Osteoblast (primary cell): Measurements from ENCODE around the gene TAS2R1. TPM values are rescaled to one million over a fixed set of nuclear protein-coding genes. Genes with fewer than 3 reads are reported as not detected.

Source experiments
- DNase-seq: peaks from one replicate; pipeline ENCODE4 v3.0.0; 2011; ENCODE audit warnings: low spot score, mixed read lengths; ENCODE audit not compliant: insufficient read length; ENCODE audit errors: missing footprints
- H2AFZ ChIP-seq: 2 replicates; pipeline ENCODE4 v1.6.0; 2011; ENCODE audit warnings: mild to moderate bottlenecking, low read length
- H3K27ac ChIP-seq: 2 replicates; pipeline ENCODE4 v1.5.1; 2011; ENCODE audit warnings: mild to moderate bottlenecking, low read depth, low read length, moderate library complexity
- H3K27me3 ChIP-seq: 2 replicates; pipeline ENCODE4 v1.6.0; 2012; ENCODE audit warnings: mild to moderate bottlenecking, control low read depth, inconsistent platforms, low read length, moderate library complexity; ENCODE audit not compliant: insufficient read depth
- H3K36me3 ChIP-seq: 2 replicates; pipeline ENCODE4 v1.5.1; 2011; ENCODE audit warnings: mild to moderate bottlenecking, low read length, control low read depth, moderate library complexity; ENCODE audit not compliant: insufficient read depth
- H3K4me1 ChIP-seq: 2 replicates; pipeline ENCODE4 v1.5.1; 2011; ENCODE audit warnings: mild to moderate bottlenecking, low read length, control low read depth, moderate library complexity; ENCODE audit not compliant: insufficient read depth
- H3K4me2 ChIP-seq: 2 replicates; pipeline ENCODE4 v1.6.0; 2011; ENCODE audit warnings: mild to moderate bottlenecking, low read length; ENCODE audit not compliant: insufficient read depth
- H3K4me3 ChIP-seq: fragments of 200-600 bp; sonication (generic); 3 replicates; pipeline ENCODE4 v1.5.1; 2012; ENCODE audit warnings: mild to moderate bottlenecking, low read length, inconsistent platforms; ENCODE audit not compliant: insufficient read depth
- H3K79me2 ChIP-seq: 2 replicates; pipeline ENCODE4 v1.6.0; 2012; ENCODE audit warnings: mild to moderate bottlenecking, low read length, control low read depth, inconsistent platforms; ENCODE audit not compliant: insufficient read depth
- H3K9me3 ChIP-seq: 2 replicates; pipeline ENCODE4 v1.5.1; 2011; ENCODE audit warnings: low read depth, low read length, control low read depth
- H4K20me1 ChIP-seq: 2 replicates; pipeline ENCODE4 v1.6.0; 2012; ENCODE audit warnings: mild to moderate bottlenecking, low read length, control low read depth; ENCODE audit not compliant: insufficient read depth
- total RNA-seq: library from RNA; depleted of rRNA; stranded (reverse); fragments of >200 nt; gene quantifications from 2 replicates; pipeline ENCODE4 v1.2.3, GENCODE V29; 2012
- TF ChIP-seq, protein P1 (sequence below): IDR thresholded peaks from 2 replicates; pipeline ENCODE4 v1.5.1; 2011; ENCODE audit warnings: mild to moderate bottlenecking, low read depth, low read length, moderate library complexity; ENCODE audit errors: extremely low read depth

TAS2R1 gene
- total RNA-seq, 1 donor: not detected

DNA sequence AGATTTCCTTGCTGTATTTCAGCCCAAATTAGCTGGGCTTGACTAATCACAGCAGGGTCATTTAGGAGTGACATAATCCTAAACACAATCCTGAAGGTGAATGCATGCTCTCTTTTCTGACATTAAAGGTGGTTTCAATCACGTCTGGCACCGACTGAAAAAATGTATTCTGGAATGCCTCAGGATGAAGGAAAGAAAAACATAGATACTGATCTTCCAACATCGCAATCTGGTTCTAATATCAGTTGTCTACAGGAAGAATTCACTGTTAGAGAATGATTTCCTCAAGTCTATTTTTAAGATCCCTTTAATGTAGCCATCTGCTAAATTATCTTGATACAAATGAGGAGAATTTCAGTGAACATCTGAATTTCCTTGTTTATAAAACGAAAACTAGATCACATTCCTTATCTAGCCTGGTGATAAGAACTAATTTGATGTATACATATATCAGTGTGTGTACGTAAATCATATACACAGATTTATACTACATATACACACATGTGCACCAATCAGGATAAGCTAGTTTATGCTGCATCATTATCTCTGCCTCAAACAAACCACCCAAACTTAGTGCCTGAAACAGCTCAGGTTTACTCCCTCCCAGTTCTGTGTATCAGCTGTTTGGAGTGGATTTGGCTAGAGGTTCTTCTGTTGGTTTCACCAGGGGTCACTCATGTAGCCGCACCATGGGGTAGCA lies 31.3 kb upstream of the TAS2R1 start:
- TF ChIP-seq, protein P1, sequence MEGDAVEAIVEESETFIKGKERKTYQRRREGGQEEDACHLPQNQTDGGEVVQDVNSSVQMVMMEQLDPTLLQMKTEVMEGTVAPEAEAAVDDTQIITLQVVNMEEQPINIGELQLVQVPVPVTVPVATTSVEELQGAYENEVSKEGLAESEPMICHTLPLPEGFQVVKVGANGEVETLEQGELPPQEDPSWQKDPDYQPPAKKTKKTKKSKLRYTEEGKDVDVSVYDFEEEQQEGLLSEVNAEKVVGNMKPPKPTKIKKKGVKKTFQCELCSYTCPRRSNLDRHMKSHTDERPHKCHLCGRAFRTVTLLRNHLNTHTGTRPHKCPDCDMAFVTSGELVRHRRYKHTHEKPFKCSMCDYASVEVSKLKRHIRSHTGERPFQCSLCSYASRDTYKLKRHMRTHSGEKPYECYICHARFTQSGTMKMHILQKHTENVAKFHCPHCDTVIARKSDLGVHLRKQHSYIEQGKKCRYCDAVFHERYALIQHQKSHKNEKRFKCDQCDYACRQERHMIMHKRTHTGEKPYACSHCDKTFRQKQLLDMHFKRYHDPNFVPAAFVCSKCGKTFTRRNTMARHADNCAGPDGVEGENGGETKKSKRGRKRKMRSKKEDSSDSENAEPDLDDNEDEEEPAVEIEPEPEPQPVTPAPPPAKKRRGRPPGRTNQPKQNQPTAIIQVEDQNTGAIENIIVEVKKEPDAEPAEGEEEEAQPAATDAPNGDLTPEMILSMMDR: no peak
- Histone ChIP-seq H3K9me3 (no peaks in the 10 kb centered on the region), H3K27ac (no peak overlapping the region), H3K4me1 (no peaks in the 10 kb centered on the region), H2AFZ (no peak overlapping the region), H3K79me2 (no peaks in the 10 kb centered on the region), H4K20me1 (no peaks in the 10 kb centered on the region), H3K36me3 (no peaks in the 10 kb centered on the region), H3K4me2 (no peak overlapping the region), H3K27me3 (peaks cover 16% of the 10 kb centered on the region), H3K4me3 (no peak overlapping the region)
- DNase-seq: no peak

DNA sequence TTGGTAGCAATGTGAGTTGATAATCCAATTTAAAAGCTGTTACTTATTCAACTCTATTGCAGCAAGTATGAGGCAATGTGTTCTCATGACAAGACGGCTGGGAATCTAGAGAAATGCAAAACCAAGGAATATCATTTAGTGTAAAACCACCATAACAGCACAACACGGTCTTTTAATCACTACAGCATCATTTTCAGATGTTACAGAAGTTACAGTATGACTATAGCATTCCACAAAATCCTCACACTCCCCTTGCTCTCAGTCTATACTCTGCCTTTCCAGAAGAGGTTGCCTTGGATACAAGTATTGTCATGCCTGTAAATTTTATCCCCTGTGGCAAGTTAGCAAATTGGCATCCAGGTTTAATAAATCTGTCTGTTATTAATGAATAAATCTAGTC lies 28.6 kb upstream of the TAS2R1 start:
- TF ChIP-seq, protein P1: no peak
- Histone ChIP-seq H3K79me2 (no peaks in the 10 kb centered on the region), H3K4me2 (no peak overlapping the region), H2AFZ (no peak overlapping the region), H4K20me1 (no peaks in the 10 kb centered on the region), H3K4me3 (no peak overlapping the region), H3K9me3 (no peaks in the 10 kb centered on the region), H3K27ac (no peak overlapping the region), H3K27me3 (peaks cover 10% of the 10 kb centered on the region), H3K4me1 (peaks cover 6% of the 10 kb centered on the region), H3K36me3 (no peaks in the 10 kb centered on the region)
- no peak for DNase-seq

DNA sequence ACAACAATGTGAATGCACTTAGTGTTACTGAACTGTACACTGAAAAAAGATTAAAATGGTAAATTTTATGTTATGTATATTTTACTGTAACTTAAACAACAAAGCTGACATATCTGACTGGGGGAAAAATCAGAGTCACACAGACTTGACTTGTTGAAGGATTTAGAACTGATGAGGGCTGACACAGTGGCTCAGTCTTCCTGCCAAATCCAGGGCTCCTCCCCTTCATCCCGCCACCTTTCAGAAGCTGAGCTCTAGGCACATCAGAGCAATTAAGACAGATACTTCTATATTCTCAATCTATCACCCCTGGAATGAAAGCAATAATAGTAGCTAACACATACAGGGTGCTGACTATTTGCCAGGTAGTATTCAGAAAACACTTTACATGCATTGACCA lies 27.7 kb upstream of the TAS2R1 start:
- no peaks in the 10 kb centered on the region for H4K20me1 ChIP-seq
- H3K4me1 ChIP-seq: peaks cover 6% of the 10 kb centered on the region
- peaks cover 9% of the 10 kb centered on the region for H3K27me3 ChIP-seq
- no peak overlapping the region for H2AFZ ChIP-seq
- no peak overlapping the region for H3K4me2 ChIP-seq
- DNase-seq: no peak
- H3K4me3 ChIP-seq: no peak overlapping the region
- H3K79me2 ChIP-seq: no peaks in the 10 kb centered on the region
- no peak overlapping the region for H3K27ac ChIP-seq
- no peaks in the 10 kb centered on the region for H3K36me3 ChIP-seq
- TF ChIP-seq, protein P1: no peak
- H3K9me3 ChIP-seq: no peaks in the 10 kb centered on the region

DNA sequence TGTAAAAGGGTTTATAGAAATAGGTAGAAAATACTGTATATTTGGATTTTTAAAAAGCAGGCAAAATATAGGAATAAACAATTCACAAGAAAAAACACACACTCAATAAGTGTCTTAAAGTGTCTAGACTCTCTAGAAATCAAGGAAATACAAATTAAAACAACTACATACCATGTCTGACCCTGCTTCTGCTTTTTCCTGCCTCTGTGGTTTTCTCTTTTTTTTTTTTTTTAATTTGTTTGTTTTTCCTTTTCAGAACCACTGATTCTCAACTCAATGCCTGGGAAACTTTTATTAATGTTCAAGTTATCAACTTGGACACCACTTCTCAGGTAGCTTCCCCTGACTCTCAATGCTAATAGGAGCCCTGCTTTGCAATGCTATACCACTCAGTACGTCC lies 25.5 kb upstream of the TAS2R1 start:
- no peak overlapping the region for H2AFZ ChIP-seq
- no peak overlapping the region for H3K4me2 ChIP-seq
- no peak for DNase-seq
- no peaks in the 10 kb centered on the region for H3K27me3 ChIP-seq
- H4K20me1 ChIP-seq: no peaks in the 10 kb centered on the region
- H3K4me1 ChIP-seq: peaks cover 6% of the 10 kb centered on the region
- H3K79me2 ChIP-seq: no peaks in the 10 kb centered on the region
- no peak overlapping the region for H3K27ac ChIP-seq
- TF ChIP-seq, protein P1: no peak
- H3K36me3 ChIP-seq: no peaks in the 10 kb centered on the region
- no peak overlapping the region for H3K4me3 ChIP-seq
- no peaks in the 10 kb centered on the region for H3K9me3 ChIP-seq
